C1 segment of cervical spinal cord (tissue), 14 donors: ENCODE results near the gene TYSND1.
"Not testable (repeated sequence)": the region's sequence is repeated elsewhere in the genome, so short reads cannot be mapped to it uniquely, and the experiment has no call there.

Source experiments
- DNase-seq, 14 donors: peaks; one replicate each; lab custom pipeline; 2025; lab: John Stamatoyannopoulos, UW

The TYSND1 gene

GRCh38 chr10:70111496-70111895, 35.0 kb downstream of the TYSND1 start:
- DNase-seq, result no peak

- peak in 1 of 14 donors; percentile 54 for DNase-seq
Observed at GRCh38 chr10:70109064-70109729, 37.3 kb downstream of the TYSND1 start.

- no peak for DNase-seq
Observed at GRCh38 chr10:70106958-70107791, 39.3 kb downstream of the TYSND1 start.

GRCh38 chr10:70101668-70102067, 44.8 kb downstream of the TYSND1 start:
- no peak for DNase-seq

- not testable (repeated sequence) for DNase-seq
Observed at GRCh38 chr10:70101068-70101562, 45.4 kb downstream of the TYSND1 start.

- no peak for DNase-seq
Observed at GRCh38 chr10:70098271-70098670, 48.2 kb downstream of the TYSND1 start.

GRCh38 chr10:70097459-70097858, 49.0 kb downstream of the TYSND1 start:
- no peak for DNase-seq

GRCh38 chr10:70096705-70097420, 49.6 kb downstream of the TYSND1 start:
- no peak for DNase-seq

- no peak for DNase-seq
Observed at GRCh38 chr10:70096016-70096704, 50.3 kb downstream of the TYSND1 start.

GRCh38 chr10:70094250-70094649, 52.2 kb downstream of the TYSND1 start:
- no peak for DNase-seq

- DNase-seq, result no peak
Observed at GRCh38 chr10:70093335-70093944, 53.1 kb downstream of the TYSND1 start.

GRCh38 chr10:70092389-70092718, 54.1 kb downstream of the TYSND1 start:
- DNase-seq, result no peak

GRCh38 chr10:70090951-70091350, 55.5 kb downstream of the TYSND1 start:
- DNase-seq, result no peak

GRCh38 chr10:70090013-70090412, 56.5 kb downstream of the TYSND1 start:
- DNase-seq, result no peak

- no peak for DNase-seq
Observed at GRCh38 chr10:70088308-70088698, 58.2 kb downstream of the TYSND1 start.
